ENCODE results near the gene EFHC2. TPM values are rescaled to one million over a fixed set of nuclear protein-coding genes. Genes with fewer than 3 reads are reported as not detected.

Gene EFHC2
- total and polyA plus RNA-seq, 10 of the 15 experiments (the other 5 are each of a cell fraction or from before 2014, with no cell fraction given): 0.56 TPM; not detected in 9

GRCh38 chrX:44173219-44173618 lies 170.3 kb downstream of the EFHC2 start (continued):
- TF ChIP-seq E2F8 (IDR thresholded peaks at IDR 0.05; ENCODE audit: low read depth, partially characterized antibody): no peak
- no peak for TF ChIP-seq RCOR1 (conservative IDR thresholded peaks at IDR 0.05; ENCODE audit: low read depth, low read length)

- no peak overlapping the region for H3K4me2 ChIP-seq (ENCODE audit: control insufficient read depth, insufficient read depth)
- WGBS (ENCODE audit: insufficient coverage, insufficient replicate concordance, low lambda C conversion rate, missing lambda C conversion rate): 5% methylated on average over 1 of the region's 1 CpG
- intact Hi-C loops (cut with micrococcal nuclease; ENCODE audit: unreplicated experiment): no loop called here
- H3K9ac ChIP-seq (ENCODE audit: control insufficient read depth, insufficient read depth, low read length): no peak overlapping the region
- CTCF ChIA-PET: no interaction called here
- TF ChIP-seq MEF2B (IDR thresholded peaks at IDR 0.05; ENCODE audit: partially characterized antibody, poor library complexity, severe bottlenecking) (no peak), JUNB (IDR thresholded peaks at IDR 0.05) (no peak), SREBF1 (IDR thresholded peaks at IDR 0.05; ENCODE audit: low read length) (no peak), CREB1 (IDR thresholded peaks at IDR 0.05; ENCODE audit: low read depth) (no peak), ZNF592 (IDR thresholded peaks at IDR 0.05) (no peak), CHD1 (IDR thresholded peaks at IDR 0.05; ENCODE audit: low read depth, low read length) (no peak)
- TF ChIP-seq, protein P1, sequence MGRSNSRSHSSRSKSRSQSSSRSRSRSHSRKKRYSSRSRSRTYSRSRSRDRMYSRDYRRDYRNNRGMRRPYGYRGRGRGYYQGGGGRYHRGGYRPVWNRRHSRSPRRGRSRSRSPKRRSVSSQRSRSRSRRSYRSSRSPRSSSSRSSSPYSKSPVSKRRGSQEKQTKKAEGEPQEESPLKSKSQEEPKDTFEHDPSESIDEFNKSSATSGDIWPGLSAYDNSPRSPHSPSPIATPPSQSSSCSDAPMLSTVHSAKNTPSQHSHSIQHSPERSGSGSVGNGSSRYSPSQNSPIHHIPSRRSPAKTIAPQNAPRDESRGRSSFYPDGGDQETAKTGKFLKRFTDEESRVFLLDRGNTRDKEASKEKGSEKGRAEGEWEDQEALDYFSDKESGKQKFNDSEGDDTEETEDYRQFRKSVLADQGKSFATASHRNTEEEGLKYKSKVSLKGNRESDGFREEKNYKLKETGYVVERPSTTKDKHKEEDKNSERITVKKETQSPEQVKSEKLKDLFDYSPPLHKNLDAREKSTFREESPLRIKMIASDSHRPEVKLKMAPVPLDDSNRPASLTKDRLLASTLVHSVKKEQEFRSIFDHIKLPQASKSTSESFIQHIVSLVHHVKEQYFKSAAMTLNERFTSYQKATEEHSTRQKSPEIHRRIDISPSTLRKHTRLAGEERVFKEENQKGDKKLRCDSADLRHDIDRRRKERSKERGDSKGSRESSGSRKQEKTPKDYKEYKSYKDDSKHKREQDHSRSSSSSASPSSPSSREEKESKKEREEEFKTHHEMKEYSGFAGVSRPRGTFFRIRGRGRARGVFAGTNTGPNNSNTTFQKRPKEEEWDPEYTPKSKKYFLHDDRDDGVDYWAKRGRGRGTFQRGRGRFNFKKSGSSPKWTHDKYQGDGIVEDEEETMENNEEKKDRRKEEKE (IDR thresholded peaks at IDR 0.05): no peak
- no peak overlapping the region for H3K27ac ChIP-seq (ENCODE audit: control insufficient read depth, insufficient read depth)
- ATAC-seq (no peak), DNase-seq (ENCODE audit: low read depth, low spot score) (no peak), FAIRE-seq (no peak)
- POLR2A ChIA-PET: no interaction called here
- no peaks in the 10 kb centered on the region for H3K4me1 ChIP-seq (ENCODE audit: control insufficient read depth, insufficient read depth, low read length)
- no TSS peak for BruUV-seq (replicated peaks)
- H3K36me3 ChIP-seq (ENCODE audit: control insufficient read depth in 2 of 2, insufficient read depth in 2 of 2, low read length in 1 of 2): no peaks in the 10 kb centered on the region
- H3K27me3 ChIP-seq (replicated peaks in 1 of 2; ENCODE audit: control insufficient read depth in 2 of 2, insufficient read depth in 2 of 2, low read length in 1 of 2): no peaks in the 10 kb centered on the region
- no peak overlapping the region for H2AFZ ChIP-seq (ENCODE audit: control insufficient read depth, low read depth, low read length)
- RAD21 ChIA-PET (ENCODE audit: unreplicated experiment): no interaction called here
- H3K9me3 ChIP-seq (replicated peaks; ENCODE audit: control insufficient read depth, insufficient read depth, low read length): no peaks in the 10 kb centered on the region
- SMC1A ChIA-PET (ENCODE audit: uncharacterized antibody, unreplicated experiment): no interaction called here
- in situ Hi-C loops (cut with MboI): no loop called here
- H3K79me2 ChIP-seq (ENCODE audit: control insufficient read depth, insufficient read depth, low read length): no peaks in the 10 kb centered on the region
- no peak overlapping the region for H3K4me3 ChIP-seq
- no peaks in the 10 kb centered on the region for H4K20me1 ChIP-seq (ENCODE audit: control insufficient read depth, insufficient read depth)
Observed at GRCh38 chrX:44167116-44167515, 176.4 kb downstream of the EFHC2 start.

All from GM12878 (cell line).